ENCODE measurements around the gene RTF1.
"Not testable (repeated sequence)": the region's sequence is repeated elsewhere in the genome, so short reads cannot be mapped to it uniquely, and the experiment has no call there.

The RTF1 gene

GRCh38 chr15:41435037-41435786 is 18.3 kb downstream of the RTF1 start:
- H3K27ac ChIP-seq (ENCODE audit: low read depth, low read length, poor library complexity, severe bottlenecking), result no peak overlapping the region
- H3K79me2 ChIP-seq (ENCODE audit: insufficient read depth, low read length), result 0 out of 2 replicates have a peak, but pooled peaks cover 7% of the 10 kb centered on the region
- TF ChIP-seq, protein P1, sequence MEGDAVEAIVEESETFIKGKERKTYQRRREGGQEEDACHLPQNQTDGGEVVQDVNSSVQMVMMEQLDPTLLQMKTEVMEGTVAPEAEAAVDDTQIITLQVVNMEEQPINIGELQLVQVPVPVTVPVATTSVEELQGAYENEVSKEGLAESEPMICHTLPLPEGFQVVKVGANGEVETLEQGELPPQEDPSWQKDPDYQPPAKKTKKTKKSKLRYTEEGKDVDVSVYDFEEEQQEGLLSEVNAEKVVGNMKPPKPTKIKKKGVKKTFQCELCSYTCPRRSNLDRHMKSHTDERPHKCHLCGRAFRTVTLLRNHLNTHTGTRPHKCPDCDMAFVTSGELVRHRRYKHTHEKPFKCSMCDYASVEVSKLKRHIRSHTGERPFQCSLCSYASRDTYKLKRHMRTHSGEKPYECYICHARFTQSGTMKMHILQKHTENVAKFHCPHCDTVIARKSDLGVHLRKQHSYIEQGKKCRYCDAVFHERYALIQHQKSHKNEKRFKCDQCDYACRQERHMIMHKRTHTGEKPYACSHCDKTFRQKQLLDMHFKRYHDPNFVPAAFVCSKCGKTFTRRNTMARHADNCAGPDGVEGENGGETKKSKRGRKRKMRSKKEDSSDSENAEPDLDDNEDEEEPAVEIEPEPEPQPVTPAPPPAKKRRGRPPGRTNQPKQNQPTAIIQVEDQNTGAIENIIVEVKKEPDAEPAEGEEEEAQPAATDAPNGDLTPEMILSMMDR (IDR thresholded peaks at IDR 0.05; ENCODE audit: low read length), result no peak
- no peak for TF ChIP-seq EZH2 (IDR thresholded peaks at IDR 0.05; ENCODE audit: borderline replicate concordance, low read length)
- H3K9me2 ChIP-seq (ENCODE audit: low read depth, low read length), result no peaks in the 10 kb centered on the region
- no peak overlapping the region for H3K4me2 ChIP-seq (ENCODE audit: low read length)
- H3K4me3 ChIP-seq (ENCODE audit: low read depth, low read length, poor library complexity, severe bottlenecking), result no peak overlapping the region
- no peak overlapping the region for H3K9ac ChIP-seq (ENCODE audit: low read length)
- H3K36me3 ChIP-seq (ENCODE audit: insufficient read depth, low read length), result peaks cover 22% of the 10 kb centered on the region
- no peak overlapping the region for H2AFZ ChIP-seq (ENCODE audit: low read length)
- no peaks in the 10 kb centered on the region for H3F3A ChIP-seq (ENCODE audit: insufficient read depth, low read length)
- H3K27me3 ChIP-seq (ENCODE audit: insufficient read depth, low read length), result no peaks in the 10 kb centered on the region
- H4K20me1 ChIP-seq (ENCODE audit: insufficient read depth, low read length), result no peaks in the 10 kb centered on the region
- H3K4me1 ChIP-seq (ENCODE audit: insufficient read depth, low read length, severe bottlenecking), result peaks cover 4% of the 10 kb centered on the region
- H3K9me3 ChIP-seq (ENCODE audit: low read length), result no peaks in the 10 kb centered on the region

- Histone ChIP-seq H3K79me2 (ENCODE audit: insufficient read depth, low read length) (0 out of 2 replicates have a peak, but pooled peaks cover 7% of the 10 kb centered on the region), H3K9me3 (ENCODE audit: low read length) (no peaks in the 10 kb centered on the region), H4K20me1 (ENCODE audit: insufficient read depth, low read length) (no peaks in the 10 kb centered on the region), H3K4me2 (ENCODE audit: low read length) (no peak overlapping the region), H3K4me1 (ENCODE audit: insufficient read depth, low read length, severe bottlenecking) (peaks cover 4% of the 10 kb centered on the region), H3K4me3 (ENCODE audit: low read depth, low read length, poor library complexity, severe bottlenecking) (no peak overlapping the region), H2AFZ (ENCODE audit: low read length) (no peak overlapping the region), H3K36me3 (ENCODE audit: insufficient read depth, low read length) (peaks cover 30% of the 10 kb centered on the region), H3F3A (ENCODE audit: insufficient read depth, low read length) (no peaks in the 10 kb centered on the region), H3K9me2 (ENCODE audit: low read depth, low read length) (no peaks in the 10 kb centered on the region), H3K9ac (ENCODE audit: low read length) (no peak overlapping the region), H3K27me3 (ENCODE audit: insufficient read depth, low read length) (no peaks in the 10 kb centered on the region), H3K27ac (ENCODE audit: low read depth, low read length, poor library complexity, severe bottlenecking) (no peak overlapping the region)
- TF ChIP-seq, protein P1 (IDR thresholded peaks at IDR 0.05; ENCODE audit: low read length), result no peak
- no peak for TF ChIP-seq EZH2 (IDR thresholded peaks at IDR 0.05; ENCODE audit: borderline replicate concordance, low read length)
These were observed 20.6 kb downstream of the RTF1 start for GRCh38 chr15:41437448-41437847.

- Histone ChIP-seq H2AFZ (ENCODE audit: low read length) (no peak overlapping the region), H3K36me3 (ENCODE audit: insufficient read depth, low read length) (peaks cover 31% of the 10 kb centered on the region), H3K9me2 (ENCODE audit: low read depth, low read length) (no peaks in the 10 kb centered on the region), H3K27ac (ENCODE audit: low read depth, low read length, poor library complexity, severe bottlenecking) (no peak overlapping the region), H3K9me3 (ENCODE audit: low read length) (no peaks in the 10 kb centered on the region), H3K79me2 (ENCODE audit: insufficient read depth, low read length) (0 out of 2 replicates have a peak, but pooled peaks cover 7% of the 10 kb centered on the region), H3K4me3 (ENCODE audit: low read depth, low read length, poor library complexity, severe bottlenecking) (no peak overlapping the region), H3K9ac (ENCODE audit: low read length) (no peak overlapping the region), H3F3A (ENCODE audit: insufficient read depth, low read length) (no peaks in the 10 kb centered on the region), H3K27me3 (ENCODE audit: insufficient read depth, low read length) (no peaks in the 10 kb centered on the region), H4K20me1 (ENCODE audit: insufficient read depth, low read length) (no peaks in the 10 kb centered on the region), H3K4me1 (ENCODE audit: insufficient read depth, low read length, severe bottlenecking) (peaks cover 4% of the 10 kb centered on the region), H3K4me2 (ENCODE audit: low read length) (no peak overlapping the region)
- TF ChIP-seq, protein P1 (IDR thresholded peaks at IDR 0.05; ENCODE audit: low read length), result no peak
- no peak for TF ChIP-seq EZH2 (IDR thresholded peaks at IDR 0.05; ENCODE audit: borderline replicate concordance, low read length)
These were observed 21.3 kb downstream of the RTF1 start for GRCh38 chr15:41438206-41438605.

GRCh38 chr15:41438745-41439144 is 21.9 kb downstream of the RTF1 start:
- not testable (repeated sequence) for H3K79me2 ChIP-seq (ENCODE audit: insufficient read depth, low read length); H3K4me3 ChIP-seq (ENCODE audit: low read depth, low read length, poor library complexity, severe bottlenecking); H3K9me3 ChIP-seq (ENCODE audit: low read length); H3K4me2 ChIP-seq (ENCODE audit: low read length); H4K20me1 ChIP-seq (ENCODE audit: insufficient read depth, low read length); H3K9ac ChIP-seq (ENCODE audit: low read length); H3K27me3 ChIP-seq (ENCODE audit: insufficient read depth, low read length); H2AFZ ChIP-seq (ENCODE audit: low read length); H3K9me2 ChIP-seq (ENCODE audit: low read depth, low read length); H3K4me1 ChIP-seq (ENCODE audit: insufficient read depth, low read length, severe bottlenecking); H3F3A ChIP-seq (ENCODE audit: insufficient read depth, low read length); H3K27ac ChIP-seq (ENCODE audit: low read depth, low read length, poor library complexity, severe bottlenecking)
- H3K36me3 ChIP-seq (ENCODE audit: insufficient read depth, low read length), result peaks cover 33% of the 10 kb centered on the region

All from OCI-LY1 (cell line).